GM12864 (cell line): ENCODE results near the gene OSBPL3.

ENCODE experiments used
- DNase-seq: peaks from one replicate; pipeline ENCODE4 v3.0.0-alpha.2; 2011; ENCODE audit warnings: low read depth
- H3K4me3 ChIP-seq: 2 replicates; pipeline ENCODE4 v1.5.1; 2011; ENCODE audit warnings: mild to moderate bottlenecking, low read depth, low read length, control low read depth
- TF ChIP-seq, protein P1 (sequence below): IDR thresholded peaks from 2 replicates; pipeline ENCODE4 v1.5.1; 2011; ENCODE audit warnings: low read depth, mild to moderate bottlenecking, moderate library complexity, low read length, control low read depth, inconsistent platforms; ENCODE audit errors: missing control alignments

Gene OSBPL3

DNA sequence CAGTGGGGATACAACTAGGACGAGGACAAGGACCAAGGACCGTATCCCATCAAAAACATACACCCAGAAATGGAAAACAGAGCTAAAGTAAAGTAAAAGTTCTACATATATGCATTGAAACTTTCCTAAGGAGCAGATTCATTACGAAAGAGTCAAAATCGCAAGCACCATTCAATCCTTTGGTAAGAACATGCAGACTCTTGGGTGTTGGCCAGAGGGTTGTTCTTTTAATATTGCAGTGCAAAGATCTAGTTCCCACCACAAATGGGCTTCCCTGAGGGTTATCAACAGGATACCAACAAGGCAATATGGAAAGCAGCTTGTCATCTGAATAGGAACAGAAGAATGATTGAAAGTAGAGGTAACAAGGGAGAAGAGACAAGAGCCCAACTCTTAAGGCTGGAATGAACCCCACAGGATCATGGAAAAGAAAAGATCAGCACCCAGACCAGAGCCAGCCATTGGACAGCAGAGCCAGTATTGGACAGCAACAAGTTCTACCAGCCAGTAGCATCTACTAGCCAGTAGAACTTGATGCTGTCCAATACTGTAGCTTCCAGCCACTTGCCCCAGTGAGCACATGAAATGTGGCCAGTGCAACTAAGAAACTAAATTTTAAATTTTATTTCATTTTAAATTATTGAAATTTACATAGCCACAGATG lies 66.0 kb downstream of the OSBPL3 start:
- no peak for DNase-seq
- TF ChIP-seq, protein P1, sequence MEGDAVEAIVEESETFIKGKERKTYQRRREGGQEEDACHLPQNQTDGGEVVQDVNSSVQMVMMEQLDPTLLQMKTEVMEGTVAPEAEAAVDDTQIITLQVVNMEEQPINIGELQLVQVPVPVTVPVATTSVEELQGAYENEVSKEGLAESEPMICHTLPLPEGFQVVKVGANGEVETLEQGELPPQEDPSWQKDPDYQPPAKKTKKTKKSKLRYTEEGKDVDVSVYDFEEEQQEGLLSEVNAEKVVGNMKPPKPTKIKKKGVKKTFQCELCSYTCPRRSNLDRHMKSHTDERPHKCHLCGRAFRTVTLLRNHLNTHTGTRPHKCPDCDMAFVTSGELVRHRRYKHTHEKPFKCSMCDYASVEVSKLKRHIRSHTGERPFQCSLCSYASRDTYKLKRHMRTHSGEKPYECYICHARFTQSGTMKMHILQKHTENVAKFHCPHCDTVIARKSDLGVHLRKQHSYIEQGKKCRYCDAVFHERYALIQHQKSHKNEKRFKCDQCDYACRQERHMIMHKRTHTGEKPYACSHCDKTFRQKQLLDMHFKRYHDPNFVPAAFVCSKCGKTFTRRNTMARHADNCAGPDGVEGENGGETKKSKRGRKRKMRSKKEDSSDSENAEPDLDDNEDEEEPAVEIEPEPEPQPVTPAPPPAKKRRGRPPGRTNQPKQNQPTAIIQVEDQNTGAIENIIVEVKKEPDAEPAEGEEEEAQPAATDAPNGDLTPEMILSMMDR = no peak
- H3K4me3 ChIP-seq = no peak overlapping the region

DNA sequence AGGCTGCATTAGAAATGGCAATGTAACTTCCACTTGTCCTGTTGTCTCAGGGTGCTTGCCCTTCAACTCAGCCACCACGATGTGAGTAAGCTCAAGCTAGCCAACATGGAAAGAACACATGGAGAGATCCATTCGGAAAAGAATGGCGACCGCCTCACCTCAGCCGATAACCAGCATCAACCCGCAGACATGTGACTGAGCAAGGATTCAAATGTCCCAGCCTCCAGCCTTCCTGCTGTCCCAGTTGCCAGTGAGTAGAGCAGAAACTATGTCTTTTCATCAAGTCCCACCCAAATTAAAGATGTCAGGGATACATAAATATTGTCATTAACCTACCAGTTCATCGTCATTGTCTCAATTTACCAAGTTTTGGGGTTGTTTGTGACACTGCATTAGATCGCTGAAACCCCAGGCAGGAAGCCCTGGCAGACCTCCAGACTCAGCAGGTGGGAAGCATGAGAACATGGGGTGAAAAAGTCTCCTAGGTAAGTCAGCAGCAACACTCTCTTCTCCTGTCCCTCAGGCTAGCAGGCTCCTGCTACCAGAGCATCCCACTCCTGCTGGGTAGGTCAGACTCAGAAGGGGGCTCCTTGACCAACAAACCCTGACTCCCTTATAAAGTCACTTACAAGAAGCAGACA lies 67.0 kb downstream of the OSBPL3 start:
- DNase-seq = no peak
- TF ChIP-seq, protein P1 = no peak
- no peak overlapping the region for H3K4me3 ChIP-seq

GRCh38 chr7:24912424-24912823 lies 67.6 kb downstream of the OSBPL3 start:
- TF ChIP-seq, protein P1 = no peak
- no peak overlapping the region for H3K4me3 ChIP-seq
- no peak for DNase-seq

DNA sequence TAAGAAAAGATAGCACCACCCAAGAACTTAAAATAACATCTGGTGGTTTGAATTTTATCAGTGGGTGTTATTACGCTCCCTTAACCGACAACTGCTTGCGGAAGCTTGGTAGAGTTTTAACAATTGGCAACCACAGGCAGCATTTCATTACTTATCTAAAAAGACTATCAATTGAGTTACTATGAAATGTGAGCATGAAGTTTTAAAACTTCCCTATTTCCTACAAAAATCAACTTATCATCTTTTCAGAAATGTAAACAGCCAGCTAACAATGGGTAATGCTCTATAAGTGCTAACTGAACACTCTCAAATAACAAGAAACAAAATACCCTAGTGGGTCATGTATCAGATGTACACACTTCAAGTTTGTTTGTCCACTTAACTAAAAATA lies 68.8 kb downstream of the OSBPL3 start:
- TF ChIP-seq, protein P1 = no peak
- H3K4me3 ChIP-seq = no peak overlapping the region
- DNase-seq = no peak

DNA sequence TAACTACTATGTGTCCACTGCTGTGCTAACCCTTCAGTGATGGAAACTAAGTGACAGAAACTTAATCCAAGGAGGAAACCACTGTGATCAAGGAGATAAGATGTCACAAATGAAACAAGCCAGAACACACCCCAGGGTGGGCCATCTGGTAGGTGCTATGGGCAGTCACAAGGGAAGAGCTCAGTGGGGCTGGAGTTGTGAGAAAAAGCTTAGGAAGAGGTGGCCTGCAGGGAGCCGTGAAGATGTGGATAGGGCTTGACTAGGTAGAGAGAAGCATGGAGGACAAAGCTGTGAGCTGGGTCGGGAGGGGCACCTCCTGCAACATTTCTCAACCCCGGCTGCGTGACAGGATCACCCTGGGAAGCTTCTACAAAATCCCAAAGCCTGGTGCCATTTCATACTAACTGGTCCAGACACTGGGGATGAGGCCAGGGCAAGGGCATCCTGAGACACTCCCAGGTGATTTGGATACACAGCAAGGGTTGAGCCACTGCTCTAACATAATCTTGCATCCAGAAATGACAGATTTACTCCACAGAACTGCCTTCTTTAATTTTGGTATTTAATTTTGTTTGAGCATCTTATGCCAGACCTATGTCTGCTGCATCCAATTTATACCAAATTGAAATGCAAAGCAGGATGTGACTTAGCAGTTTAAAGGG lies 69.3 kb downstream of the OSBPL3 start:
- no peak for DNase-seq
- TF ChIP-seq, protein P1 = no peak
- no peak overlapping the region for H3K4me3 ChIP-seq

GRCh38 chr7:24908727-24909126 lies 71.3 kb downstream of the OSBPL3 start:
- DNase-seq = no peak
- TF ChIP-seq, protein P1 = no peak
- H3K4me3 ChIP-seq = no peak overlapping the region; the same call in 1 of the 2 replicates
